Measurements from ENCODE around the gene SLC35F3.

GRCh38 chr1:233863901-233864545 lies 40.5 kb upstream of the SLC35F3 start:
- TF ChIP-seq CTCF (IDR thresholded peaks at IDR 0.05; ENCODE audit: insufficient read depth, low read depth, low read length) = no peak
- TF ChIP-seq EZH2 (IDR thresholded peaks at IDR 0.05; ENCODE audit: insufficient read depth, low read length) = no peak

Data from astrocyte (in vitro differentiated cells and primary cell).